K562 (cell line): ENCODE data around the gene ERAL1. TPM values are rescaled to one million over a fixed set of nuclear protein-coding genes. Genes with fewer than 3 reads are reported as not detected.

ENCODE experiments used
- ARID2 ChIP-seq: fragments of 450-650 bp; IDR thresholded peaks from 2 replicates; pipeline ENCODE4 v1.6.1; 2017; ENCODE audit warnings: antibody characterized with exemption, mild to moderate bottlenecking
- BRF2 ChIP-seq: IDR thresholded peaks from 3 replicates; pipeline ENCODE4 v1.6.1; 2011; ENCODE audit warnings: borderline replicate concordance, mild to moderate bottlenecking; ENCODE audit not compliant: insufficient read length, insufficient read depth
- DMBX1 ChIP-seq: fragments of 250-450 bp; sonication (Bioruptor Pico); IDR thresholded peaks from 2 replicates; pipeline ENCODE4 v1.8.0; 2022; ENCODE audit warnings: inconsistent platforms, mild to moderate bottlenecking, moderate library complexity, borderline replicate concordance
- EP300 ChIP-seq: IDR thresholded peaks from 2 replicates; pipeline ENCODE4 v1.6.1; 2012; ENCODE audit warnings: low read length, improper control_type of control experiment
- ETV6 ChIP-seq, 3 experiments: fragments of 150-350 bp in 1 of 3; sonication (generic) in 1 of 3; formaldehyde crosslinking in 1 of 3; IDR thresholded peaks; 2 replicates each; pipeline versions ENCODE4 v1.6.1 to v1.8.0; 2014 to 2022; ENCODE audit warnings: borderline replicate concordance in 2 of 3, low read depth in 2 of 3, antibody characterized with exemption in 1 of 3, low read length in 1 of 3, mild to moderate bottlenecking in 1 of 3, missing genetic modification reagents in 1 of 3
- HDAC2 ChIP-seq: fragments of 450-650 bp; IDR thresholded peaks from 2 replicates; pipeline ENCODE4 v1.6.1; 2016; ENCODE audit warnings: mild to moderate bottlenecking
- HNRNPL ChIP-seq: fragments of 200-400 bp; formaldehyde crosslinking; IDR thresholded peaks from 2 replicates; pipeline ENCODE4 v1.6.1; 2017; ENCODE audit warnings: low read depth, mild to moderate bottlenecking, low read length
- MEIS2 ChIP-seq: fragments of 450-650 bp; IDR thresholded peaks from 2 replicates; pipeline ENCODE4 v1.6.1; 2014; ENCODE audit warnings: mild to moderate bottlenecking; ENCODE audit not compliant: partially characterized antibody
- MTF1 ChIP-seq: fragments of 250-450 bp; sonication (Bioruptor Pico); IDR thresholded peaks from 2 replicates; pipeline ENCODE4 v1.9.0; 2021; ENCODE audit warnings: moderate library complexity, mild to moderate bottlenecking, inconsistent platforms, borderline replicate concordance
- MYBL2 ChIP-seq, 2 experiments: fragments of 450-650 bp in 1 of 2; sonication (generic) in 1 of 2; formaldehyde crosslinking in 1 of 2; IDR thresholded peaks; 2 replicates each; pipeline versions ENCODE4 v1.6.1 to v1.8.1; 2017 to 2022; ENCODE audit warnings: borderline replicate concordance in 1 of 2, inconsistent platforms in 1 of 2, low read depth in 1 of 2, mild to moderate bottlenecking in 1 of 2, missing genetic modification reagents in 1 of 2, moderate library complexity in 1 of 2
- NCOA2 ChIP-seq, 2 experiments: fragments of 450-650 bp; IDR thresholded peaks; 2 replicates each; pipeline ENCODE4 v1.6.1; 2018; ENCODE audit warnings: mild to moderate bottlenecking in 2 of 2, moderate library complexity in 1 of 2; ENCODE audit not compliant: partially characterized antibody in 2 of 2
- NR4A1 ChIP-seq, 2 experiments: fragments of 250-450 bp in 1 of 2; fragments of 450-650 bp in 1 of 2; sonication (Bioruptor Pico) in 1 of 2; IDR thresholded peaks; 2 replicates each; pipeline versions ENCODE4 v1.4.0 to v1.6.1; 2016 to 2020; ENCODE audit warnings: mild to moderate bottlenecking in 2 of 2, missing compliant biosample characterization in 1 of 2, missing genetic modification characterization in 1 of 2, moderate library complexity in 1 of 2
- PPARD ChIP-seq: fragments of 250-450 bp; sonication (Bioruptor Pico); IDR thresholded peaks from 2 replicates; pipeline ENCODE4 v1.8.0; 2022; ENCODE audit warnings: inconsistent platforms, mild to moderate bottlenecking, moderate library complexity
- PTTG1 ChIP-seq: fragments of 450-650 bp; IDR thresholded peaks from 2 replicates; pipeline ENCODE4 v1.6.1; 2016; ENCODE audit warnings: low read depth, mild to moderate bottlenecking, missing genetic modification characterization, missing compliant biosample characterization
- SAFB ChIP-seq: fragments of 200-400 bp; formaldehyde crosslinking; IDR thresholded peaks from 2 replicates; pipeline ENCODE4 v1.6.1; 2017; ENCODE audit warnings: low read depth, low read length, borderline replicate concordance
- TEAD1 ChIP-seq, 2 experiments: fragments of 450-650 bp in 1 of 2; sonication (generic) in 1 of 2; formaldehyde crosslinking; IDR thresholded peaks; 2 replicates each; pipeline versions ENCODE4 v1.4.0 to v1.8.0; 2020 to 2022; ENCODE audit warnings: mild to moderate bottlenecking in 2 of 2, missing genetic modification reagents in 1 of 2
- TEAD4 ChIP-seq, 2 experiments: sonication (generic) in 1 of 2; formaldehyde crosslinking in 1 of 2; IDR thresholded peaks; 2 replicates each; pipeline versions ENCODE4 v1.6.1 to v1.8.0; 2012 to 2022; ENCODE audit warnings: borderline replicate concordance in 1 of 2, inconsistent platforms in 1 of 2, low read length in 1 of 2, mild to moderate bottlenecking in 1 of 2, missing genetic modification reagents in 1 of 2
- THAP12 ChIP-seq: fragments of 250-450 bp; sonication (Bioruptor Pico); IDR thresholded peaks from 2 replicates; pipeline ENCODE4 v1.9.0; 2021; ENCODE audit warnings: mild to moderate bottlenecking, inconsistent platforms
- TRIM28 ChIP-seq: fragments of 450-650 bp; IDR thresholded peaks from 2 replicates; pipeline ENCODE4 v1.6.1; 2017
- ZFX ChIP-seq: sonication (generic); formaldehyde crosslinking; IDR thresholded peaks from 2 replicates; pipeline ENCODE4 v1.8.0; 2022; ENCODE audit warnings: mild to moderate bottlenecking, missing genetic modification reagents, moderate library complexity
- ZNF140 ChIP-seq: fragments of 250-450 bp; sonication (Bioruptor Pico); IDR thresholded peaks from 2 replicates; pipeline ENCODE4 v1.8.0; 2021; ENCODE audit warnings: moderate library complexity, mild to moderate bottlenecking, inconsistent platforms
- polyA plus RNA-seq, 8 experiments: library from polyadenylated mRNA; depleted of rRNA in 4 of 8; stranded (reverse) in 5 of 8; unstranded in 3 of 8; fragments of >200 nt; fragmentation: Nextera tagmentation in 2 of 8; fragmentation: Illumina TruSeq in 1 of 8; extraction: Ambion mirVana in 2 of 8; extraction: Trizol in 1 of 8; gene quantifications; 2 replicates each; pipeline versions ENCODE4 v1.2.1 to v1.2.3, GENCODE V29; 2011 to 2014; ENCODE audit warnings: inconsistent platforms in 1 of 8, missing spikeins in 1 of 8
- total RNA-seq, 7 experiments: library from RNA; depleted of rRNA in 6 of 7; stranded (reverse); fragments of >200 nt in 6 of 7; fragmentation: Illumina TruSeq in 2 of 7; extraction: Trizol in 2 of 7; gene quantifications; 2 replicates each; pipeline versions ENCODE4 v1.2.1 to v1.2.3, GENCODE V29; 2011 to 2021; ENCODE audit warnings: low replicate concordance in 1 of 7
- TF ChIP-seq, protein P1 (sequence below): fragments of 450-650 bp; IDR thresholded peaks from 2 replicates; pipeline ENCODE4 v1.6.1; 2016; ENCODE audit warnings: mild to moderate bottlenecking

The ERAL1 gene
- total and polyA plus RNA-seq, 9 of the 15 experiments (the other 6 are each of a cell fraction or from before 2014, with no cell fraction given) = 37.5 to 351 (median 106) TPM

- TF ChIP-seq HDAC2 (no peak), DMBX1 (CRISPR knock-in tag) (peak; percentile 58; the same call in 1 of the 2 replicates), NCOA2 (IDR thresholded peaks at IDR 0.05; ENCODE audit: partially characterized antibody in 2 of 2) (no peak), NR4A1 (CRISPR knock-in tag; IDR thresholded peaks at IDR 0.05) (no peak), NR4A1 (tag; IDR thresholded peaks at IDR 0.05) (no peak), ZNF140 (no peak), HNRNPL (no peak), ZFX (no peak), TRIM28 (no peak), MTF1 (CRISPR knock-in tag) (no peak), MYBL2 (IDR thresholded peaks at IDR 0.05; ENCODE audit: low read depth) (no peak), MYBL2 (CRISPR knock-in tag; IDR thresholded peaks at IDR 0.05; ENCODE audit: borderline replicate concordance) (no peak), BRF2 (no peak), ETV6 (IDR thresholded peaks at IDR 0.05; ENCODE audit: borderline replicate concordance in 1 of 2, low read depth in 2 of 2, low read length in 1 of 2) (no peak), ETV6 (CRISPR knock-in tag; IDR thresholded peaks at IDR 0.05; ENCODE audit: borderline replicate concordance) (no peak), PTTG1 (tag) (no peak), PPARD (CRISPR knock-in tag) (no peak), TEAD1 (CRISPR knock-in tag; IDR thresholded peaks at IDR 0.05) (peak; percentile 82 to 99; a peak in 3 of 4 replicates), EP300 (no peak), ARID2 (peak; percentile 84), THAP12 (CRISPR knock-in tag) (no peak), TEAD4 (IDR thresholded peaks at IDR 0.05; ENCODE audit: low read length) (peak; percentile 82), TEAD4 (CRISPR knock-in tag; IDR thresholded peaks at IDR 0.05; ENCODE audit: borderline replicate concordance) (no peak), SAFB (no peak), MEIS2 (peak; percentile 72)
- TF ChIP-seq, protein P1, sequence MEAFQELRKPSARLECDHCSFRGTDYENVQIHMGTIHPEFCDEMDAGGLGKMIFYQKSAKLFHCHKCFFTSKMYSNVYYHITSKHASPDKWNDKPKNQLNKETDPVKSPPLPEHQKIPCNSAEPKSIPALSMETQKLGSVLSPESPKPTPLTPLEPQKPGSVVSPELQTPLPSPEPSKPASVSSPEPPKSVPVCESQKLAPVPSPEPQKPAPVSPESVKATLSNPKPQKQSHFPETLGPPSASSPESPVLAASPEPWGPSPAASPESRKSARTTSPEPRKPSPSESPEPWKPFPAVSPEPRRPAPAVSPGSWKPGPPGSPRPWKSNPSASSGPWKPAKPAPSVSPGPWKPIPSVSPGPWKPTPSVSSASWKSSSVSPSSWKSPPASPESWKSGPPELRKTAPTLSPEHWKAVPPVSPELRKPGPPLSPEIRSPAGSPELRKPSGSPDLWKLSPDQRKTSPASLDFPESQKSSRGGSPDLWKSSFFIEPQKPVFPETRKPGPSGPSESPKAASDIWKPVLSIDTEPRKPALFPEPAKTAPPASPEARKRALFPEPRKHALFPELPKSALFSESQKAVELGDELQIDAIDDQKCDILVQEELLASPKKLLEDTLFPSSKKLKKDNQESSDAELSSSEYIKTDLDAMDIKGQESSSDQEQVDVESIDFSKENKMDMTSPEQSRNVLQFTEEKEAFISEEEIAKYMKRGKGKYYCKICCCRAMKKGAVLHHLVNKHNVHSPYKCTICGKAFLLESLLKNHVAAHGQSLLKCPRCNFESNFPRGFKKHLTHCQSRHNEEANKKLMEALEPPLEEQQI = no peak
Measured at GRCh38 chr17:28878981-28879380, 24.2 kb downstream of the ERAL1 start (continued).
